Activated T-helper 9 cell treated with anti-CD3 and anti-CD28 coated beads, Interleukin-2, amount 50 U/mL, for 16 hours (primary cell): ENCODE data around the gene SLC9A8.
"Not testable (repeated sequence)": the region's sequence is repeated elsewhere in the genome, so short reads cannot be mapped to it uniquely, and the experiment has no call there.

Experiments
- DNase-seq: peaks from one replicate; pipeline ENCODE4 v3.0.0-alpha.2; 2020; ENCODE audit warnings: low read depth

Gene SLC9A8

DNA sequence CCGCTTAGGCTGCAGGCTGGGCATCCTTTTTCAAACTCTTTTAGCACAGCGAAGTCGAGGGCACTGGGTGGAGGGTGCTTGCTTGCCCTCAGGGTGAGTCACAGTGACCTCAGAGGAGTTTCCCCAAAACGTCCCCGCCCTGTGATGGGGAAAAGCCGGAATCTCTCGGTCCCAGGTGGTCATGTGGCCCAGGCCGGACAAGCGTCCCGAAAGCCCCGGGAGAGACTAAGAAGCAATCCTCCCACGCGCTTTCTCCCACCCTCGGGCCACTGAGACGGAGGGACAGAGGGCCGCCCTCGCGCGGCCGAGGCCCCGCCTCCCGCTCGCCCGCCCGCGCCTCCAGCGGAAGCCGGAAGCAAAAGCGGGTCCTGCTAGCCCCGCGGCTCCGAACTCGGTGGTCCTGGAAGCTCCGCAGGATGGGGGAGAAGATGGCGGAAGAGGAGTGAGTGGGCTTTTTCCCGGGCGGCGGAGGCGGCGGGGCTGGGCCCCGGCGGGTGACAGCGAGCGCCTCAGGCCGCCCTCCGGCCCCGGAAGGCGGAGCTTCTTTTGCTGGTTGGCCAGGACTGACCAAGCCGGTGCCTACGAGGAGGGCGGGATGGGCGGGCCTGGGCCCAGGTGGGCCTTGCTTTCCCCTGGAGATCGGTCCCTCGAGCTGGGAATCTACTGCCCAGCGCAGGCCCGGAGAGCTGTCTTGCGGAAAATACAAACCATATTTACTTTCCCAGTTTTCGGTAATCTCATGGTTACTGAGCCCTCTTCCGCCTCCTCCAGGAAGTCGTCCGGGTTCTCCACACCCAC is at the start of gene SLC9A8:
TSS of gene SLC9A8 (plus strand) at position 322 of the 798 bp plus-strand sequence. CDS start at position 417, 95 bp downstream.
- peak; percentile 78 for DNase-seq

DNA sequence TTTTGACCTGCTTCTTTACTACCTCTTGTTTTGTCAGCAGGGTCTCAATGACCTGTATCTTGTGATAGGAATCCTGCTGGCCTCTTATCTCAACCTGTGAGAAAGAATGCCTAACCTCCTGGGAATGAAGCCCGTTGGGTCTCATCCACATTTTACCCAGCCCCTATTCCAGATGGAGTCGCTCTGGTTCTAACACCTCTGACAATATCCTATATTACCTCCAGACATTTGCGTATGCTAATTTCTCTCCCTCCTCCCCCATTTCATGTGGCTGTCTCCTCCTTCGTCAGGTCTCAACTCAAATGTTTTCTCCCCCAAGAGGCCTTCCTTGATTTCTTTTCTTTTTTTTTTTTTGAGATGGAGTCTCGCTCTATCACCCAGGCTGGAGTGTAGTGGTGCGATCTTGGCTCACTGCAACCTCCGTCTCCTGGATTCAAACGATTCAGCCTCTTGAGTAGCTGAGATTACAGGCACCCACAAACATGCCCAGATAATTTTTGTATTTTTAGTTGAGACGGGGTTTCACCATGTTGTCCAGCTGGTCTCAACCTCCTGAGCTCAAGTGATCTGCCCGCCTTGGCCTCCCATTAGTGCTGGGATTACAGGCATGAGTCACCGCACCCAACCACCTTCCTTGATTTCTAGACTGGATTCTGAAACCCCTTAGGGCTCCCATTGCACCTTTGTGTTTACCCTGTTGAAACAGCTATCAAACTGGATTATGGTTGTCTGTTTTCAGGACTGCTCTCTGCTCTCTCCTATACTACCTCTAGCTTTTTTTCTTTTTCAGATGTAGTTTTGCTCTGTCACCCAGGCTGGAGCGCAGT is 49.5 kb upstream of the SLC9A8 start:
- no peak for DNase-seq

- DNase-seq, result no peak
Observed at GRCh38 chr20:49765413-49765736, 47.3 kb upstream of the SLC9A8 start.

GRCh38 chr20:49765846-49766541 is 46.6 kb upstream of the SLC9A8 start:
- DNase-seq, result no peak

- DNase-seq, result no peak
Observed at GRCh38 chr20:49766979-49767521, 45.6 kb upstream of the SLC9A8 start.

DNA sequence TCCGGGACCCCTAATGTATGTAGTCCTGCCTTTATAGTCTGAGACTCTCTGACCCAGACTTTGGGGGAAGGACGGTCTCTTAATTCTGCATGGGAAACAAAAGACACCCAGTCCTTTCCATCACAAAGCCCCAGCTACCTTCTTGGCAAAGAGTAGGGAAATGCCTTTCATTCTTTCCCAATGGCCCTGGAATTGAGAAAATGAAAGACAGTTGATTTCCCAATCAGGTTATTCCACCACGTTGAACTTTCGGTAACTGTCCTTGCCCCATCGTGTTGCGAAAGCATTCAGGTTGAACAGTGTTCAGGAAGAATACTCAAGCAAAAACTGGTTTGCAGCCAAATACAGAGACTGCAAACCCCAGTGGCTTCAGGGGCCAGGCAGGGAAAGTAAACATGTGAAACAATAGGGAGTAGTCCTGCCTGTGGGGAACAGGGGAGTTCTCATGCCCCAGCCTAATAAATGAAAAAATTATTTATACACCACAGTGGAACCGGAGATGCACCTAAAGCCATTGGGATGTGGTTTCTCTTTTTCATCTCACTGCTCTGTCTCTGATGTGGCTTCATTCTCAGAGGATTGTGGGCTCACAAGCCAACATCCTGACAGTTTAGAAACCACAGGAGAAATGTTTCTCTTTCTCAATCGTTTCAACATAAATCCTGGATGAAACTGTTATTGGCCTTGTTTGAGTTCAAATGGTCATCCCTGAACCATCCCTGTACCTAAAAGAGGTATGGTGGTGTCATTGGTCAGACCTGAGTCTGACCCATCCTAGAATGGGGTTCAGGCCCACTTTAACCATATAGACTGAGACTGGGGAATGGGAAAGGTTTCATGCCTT is 44.2 kb upstream of the SLC9A8 start:
- no peak for DNase-seq

DNA sequence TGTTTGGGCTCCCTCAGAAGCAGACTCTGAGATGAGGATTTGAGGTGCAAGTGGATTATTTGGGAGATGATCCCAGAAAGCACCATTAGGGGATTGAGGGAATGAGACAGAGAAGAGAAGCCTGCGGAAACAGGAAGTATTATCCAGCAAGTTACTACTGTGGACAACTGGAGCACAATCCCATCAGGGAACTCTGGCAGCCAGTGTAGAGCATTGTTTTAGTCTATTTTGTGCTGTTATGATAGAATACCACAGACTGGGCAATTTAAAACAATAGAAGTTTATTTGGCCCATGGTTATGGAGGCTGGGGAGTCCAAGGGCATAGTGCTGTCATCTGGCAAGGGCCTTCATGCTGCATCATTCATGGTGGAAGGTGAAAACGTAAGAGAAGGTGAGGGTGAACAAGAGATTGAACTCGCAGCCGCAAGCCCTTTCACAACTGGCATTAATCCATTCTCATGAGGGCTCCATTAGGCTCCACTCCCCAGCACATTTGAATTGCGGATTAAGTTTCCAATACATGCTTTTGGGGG is 43.5 kb upstream of the SLC9A8 start:
- no peak for DNase-seq

DNA sequence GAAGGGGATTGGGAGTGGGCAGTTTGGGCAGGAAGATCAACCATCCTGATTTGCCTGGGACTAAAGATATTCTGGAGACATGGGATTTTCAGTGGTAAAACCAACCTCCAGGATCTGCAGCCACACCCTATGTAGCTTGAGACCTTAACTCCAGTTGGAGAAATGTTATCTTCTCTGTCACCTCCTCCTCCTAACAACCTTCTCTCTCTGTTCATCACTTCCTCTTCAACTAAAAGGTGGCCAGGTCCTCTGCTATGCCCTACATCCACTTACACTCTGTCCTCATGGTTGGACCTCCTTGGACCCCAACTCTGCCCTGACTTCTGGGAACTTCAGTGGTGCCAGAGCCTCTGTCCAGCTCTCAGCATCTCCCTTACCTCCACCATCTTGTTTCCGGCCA is 42.0 kb upstream of the SLC9A8 start:
- DNase-seq, result no peak

- DNase-seq, result not testable (repeated sequence)
Observed at GRCh38 chr20:49774213-49774612, 38.4 kb upstream of the SLC9A8 start.

DNA sequence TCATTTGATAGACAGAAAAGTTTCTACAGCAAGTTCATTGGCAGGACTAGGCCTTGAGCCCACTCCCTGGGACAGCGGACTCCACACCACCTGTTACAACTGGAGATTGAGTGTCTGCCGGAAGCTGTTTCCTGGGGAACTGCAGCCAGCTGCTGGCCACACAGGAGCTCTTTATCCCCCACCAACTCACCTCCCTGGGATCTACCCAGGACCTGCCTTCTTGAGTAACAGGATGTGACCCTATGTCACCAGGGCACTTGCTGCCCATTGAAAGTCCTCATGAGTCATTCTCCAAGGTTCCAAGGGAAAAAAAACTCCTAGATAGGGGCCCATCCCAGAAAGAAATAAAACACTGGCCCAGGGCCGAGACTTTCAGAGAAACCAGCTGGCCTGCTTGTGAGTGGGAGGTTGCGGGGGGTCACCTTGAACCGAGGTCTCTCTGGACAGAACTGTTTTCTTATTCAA is 37.4 kb upstream of the SLC9A8 start:
- no peak for DNase-seq

GRCh38 chr20:49779972-49780371 is 32.7 kb upstream of the SLC9A8 start:
- no peak for DNase-seq

GRCh38 chr20:49781676-49782075 is 31.0 kb upstream of the SLC9A8 start:
- no peak for DNase-seq

DNA sequence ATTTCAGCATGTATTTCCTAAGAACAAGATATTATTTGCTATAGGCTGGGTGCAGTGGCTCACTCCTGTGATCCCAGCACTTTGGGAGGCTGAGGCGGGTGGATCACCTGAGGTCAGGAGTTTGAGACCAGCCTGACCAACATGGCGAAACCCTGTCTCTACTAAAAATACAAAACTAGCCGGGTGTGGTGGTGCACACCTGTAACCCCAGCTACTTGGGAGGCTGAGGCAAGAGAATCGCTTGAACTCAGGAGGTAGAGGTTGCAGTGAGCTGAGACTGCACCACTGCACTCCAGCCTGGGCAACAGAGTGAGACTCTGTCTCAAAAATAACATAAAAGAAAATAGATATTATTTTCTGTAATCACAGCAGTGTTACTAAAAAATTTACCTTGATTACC is 30.2 kb upstream of the SLC9A8 start:
- not testable (repeated sequence) for DNase-seq

- DNase-seq, result not testable (repeated sequence)
Observed at GRCh38 chr20:49783021-49783995, 29.3 kb upstream of the SLC9A8 start.

- DNase-seq, result no peak
Observed at GRCh38 chr20:49784291-49784690, 28.3 kb upstream of the SLC9A8 start.

DNA sequence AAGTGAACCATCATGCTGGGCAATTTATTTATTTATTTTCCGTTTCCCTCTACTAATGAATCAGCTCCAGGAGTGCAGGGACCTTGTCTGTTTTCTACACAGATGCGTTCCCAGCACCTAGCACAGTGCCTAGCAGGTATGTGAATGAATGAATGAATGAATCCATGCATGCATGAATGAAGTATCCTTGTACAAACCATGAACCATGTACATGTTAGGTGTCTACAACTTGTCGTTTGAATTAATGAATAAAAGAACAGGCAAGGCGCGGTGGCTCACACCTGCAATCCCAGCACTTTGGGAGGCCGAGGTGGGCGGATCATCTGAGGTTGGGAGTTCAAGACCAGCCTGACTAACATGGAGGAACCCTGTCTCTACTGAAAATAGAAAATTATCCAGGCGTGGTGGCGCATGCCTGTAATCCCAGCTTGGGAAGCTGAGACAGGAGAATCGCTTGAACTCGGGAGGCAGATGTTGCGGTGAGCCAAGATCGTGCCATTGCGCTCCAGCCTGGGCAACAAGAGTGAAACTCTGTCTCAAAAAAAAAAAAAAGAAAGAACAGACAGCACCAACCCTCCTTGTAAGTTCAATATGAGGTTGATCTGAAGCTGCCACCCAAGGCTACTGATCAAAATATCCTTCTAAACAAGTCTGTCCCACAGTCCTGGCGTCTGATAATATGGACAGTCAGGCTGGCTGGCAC is 27.3 kb upstream of the SLC9A8 start:
- DNase-seq, result no peak

DNA sequence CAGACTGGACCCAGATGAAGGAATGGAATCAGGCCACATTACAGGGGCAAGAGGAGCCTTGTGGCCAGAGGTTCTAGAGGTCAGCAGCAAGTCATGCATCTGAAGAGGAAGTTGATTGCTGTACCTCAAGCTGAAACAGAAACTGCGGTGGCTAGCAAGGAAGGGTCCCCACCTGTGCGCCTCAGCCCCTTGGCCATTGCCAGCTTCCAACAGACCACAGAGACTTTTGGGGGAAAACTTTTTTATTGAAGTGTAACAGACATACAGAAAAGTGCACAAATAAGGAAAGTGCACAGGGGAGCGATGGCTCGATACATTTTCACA is 26.8 kb upstream of the SLC9A8 start:
- no peak for DNase-seq

DNA sequence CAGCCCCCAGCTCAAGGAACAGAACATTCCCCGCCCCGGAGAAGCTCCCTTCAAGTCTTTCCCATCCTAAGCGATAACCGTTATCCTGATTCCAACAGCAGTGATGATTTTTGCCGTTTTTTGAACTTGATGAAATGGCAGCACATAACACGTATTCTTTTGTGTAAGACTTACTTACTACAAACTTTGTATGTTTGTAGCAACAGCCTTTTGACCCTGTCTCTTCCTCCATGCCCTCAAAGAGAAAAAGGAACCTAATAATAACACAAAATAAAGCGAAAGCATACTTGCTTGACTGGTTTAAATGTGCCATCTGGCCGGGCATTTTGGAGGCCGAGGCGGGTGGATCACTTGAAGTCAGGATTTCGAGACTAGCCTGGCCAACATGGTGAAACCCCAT is 26.4 kb upstream of the SLC9A8 start:
- no peak for DNase-seq

GRCh38 chr20:49786668-49787370 is 25.8 kb upstream of the SLC9A8 start:
- no peak for DNase-seq
